Sigmoid colon (tissue), 7 donors: Measurements from ENCODE around the gene GABRB1. TPM values are rescaled to one million over a fixed set of nuclear protein-coding genes. Genes with fewer than 3 reads are reported as not detected.

Source experiments
- DNase-seq: peaks from one replicate; pipeline ENCODE4 v3.0.0-alpha.2; 2019
- H3K27ac ChIP-seq, 4 donors: fragments of 200-600 bp; sonication (generic); one replicate each; pipeline ENCODE4 v1.5.1; 2016 to 2019; ENCODE audit warnings: mild to moderate bottlenecking in 1 of 4
- H3K27me3 ChIP-seq, 3 donors: fragments of 200-600 bp; sonication (generic); one replicate each; pipeline ENCODE4 v1.5.1; 2019; ENCODE audit warnings: mild to moderate bottlenecking in 1 of 3
- H3K36me3 ChIP-seq, 4 donors: fragments of 200-600 bp; sonication (generic); one replicate each; pipeline ENCODE4 v1.5.1; 2016 to 2019
- H3K4me1 ChIP-seq, 4 donors: fragments of 200-600 bp; sonication (generic); one replicate each; pipeline ENCODE4 v1.5.1; 2017 to 2019
- H3K4me3 ChIP-seq, 4 donors: fragments of 200-600 bp; sonication (generic); one replicate each; pipeline ENCODE4 v1.5.1; 2017 to 2019; ENCODE audit warnings: mild to moderate bottlenecking in 2 of 4, moderate library complexity in 1 of 4
- H3K9me3 ChIP-seq, 4 donors: fragments of 200-600 bp in 3 of 4; sonication (generic) in 3 of 4; one replicate each; pipeline versions ENCODE4 v1.5.1 to v1.6.1; 2013 to 2019
- CTCF ChIP-seq, 4 experiments: fragments of 450-650 bp in 3 of 4; fragments of 200-600 bp in 1 of 4; IDR thresholded peaks; one replicate each; pipeline ENCODE4 v1.5.1; 2016 to 2019; ENCODE audit warnings: antibody characterized with exemption in 4 of 4, mild to moderate bottlenecking in 3 of 4, moderate library complexity in 2 of 4
- EP300 ChIP-seq, 4 donors: sonication (generic); formaldehyde crosslinking; IDR thresholded peaks; one replicate each; pipeline ENCODE4 v1.6.1; 2017; ENCODE audit warnings: antibody characterized with exemption in 4 of 4
- POLR2A ChIP-seq, 2 donors: fragments of 450-650 bp; IDR thresholded peaks; one replicate each; pipeline ENCODE4 v1.6.1; 2016; ENCODE audit warnings: antibody characterized with exemption in 2 of 2, mild to moderate bottlenecking in 2 of 2, moderate library complexity in 2 of 2
- POLR2AphosphoS5 ChIP-seq, 4 donors: sonication (generic); formaldehyde crosslinking; IDR thresholded peaks; one replicate each; pipeline ENCODE4 v1.6.1; 2017; ENCODE audit warnings: antibody characterized with exemption in 4 of 4
- WGBS, 2 donors: extraction: QIAGEN DNeasy Blood & Tissue Kit; methylation state at CpG; one replicate each; pipeline ENCODE4 v1.1.7; 2013; 5-methylcytosine and 5-hydroxymethylcytosine counted together
- intact Hi-C: fragments of 100-400 bp; cut with DNase I; formaldehyde crosslinking; loops from one replicate; pipeline ENCODE4 v1.15.1; 2023
- polyA plus RNA-seq, 3 donors: library from polyadenylated mRNA; stranded (reverse); fragments of 200-250 nt; gene quantifications; one replicate each; pipeline ENCODE4 v1.2.3, GENCODE V29; 2013
- total RNA-seq, 4 donors: library from RNA; depleted of rRNA; stranded (reverse); fragments of >200 nt; gene quantifications; one replicate each; pipeline ENCODE4 v1.1.0, GENCODE V29; 2016
- donor health status: healthy with polysubstance abuse.
- donor health status: Bipolar disorder and iron deficiency.
- donor health status: healthy.

Gene GABRB1
- total RNA-seq (1 to 10 TPM in 1 of 4 donors, under 1 TPM in 3; 0.36 to 1.7 (median 0.65) TPM), polyA plus RNA-seq (under 1 TPM in 1 of 3 donors, not detected in 2; 0.22 TPM)

GRCh38 chr4:47031011-47031678 is at the start of gene GABRB1:
TSS of gene GABRB1 (plus strand) at chr4:47031567.
- intact Hi-C loops = no loop called here
- no peak within 1 kb of the TSS for H3K27ac ChIP-seq
- 6 to 8% methylated on average over 20 of the region's 20 CpGs for WGBS, 2 donors
- TF ChIP-seq POLR2A (IDR thresholded peaks at IDR 0.05) (no peak), CTCF (IDR thresholded peaks at IDR 0.05) (no peak), EP300 (IDR thresholded peaks at IDR 0.05) (no peak), POLR2AphosphoS5 (IDR thresholded peaks at IDR 0.05) (no peak)
- H3K36me3 ChIP-seq = no peaks in the 10 kb centered on the region
- no peaks in the 10 kb centered on the region for H3K9me3 ChIP-seq
- H3K4me3 ChIP-seq = peak within 1 kb of the TSS in 3 of 4 donors; percentile 26 to 44 (median 44)
- H3K4me1 ChIP-seq = peaks cover 0 to 18% (median 13%) of the 10 kb centered on the region in 4 donors
- peaks cover 10 to 29% (median 11%) of the 10 kb centered on the region in 3 donors for H3K27me3 ChIP-seq
- peak; percentile 69 for DNase-seq

- H3K36me3 ChIP-seq = no peaks in the 10 kb centered on the region
- H3K9me3 ChIP-seq = no peaks in the 10 kb centered on the region
- intact Hi-C loops = no loop called here
- no peaks in the 10 kb centered on the region for H3K4me1 ChIP-seq
- no peak overlapping the region for H3K4me3 ChIP-seq
- TF ChIP-seq CTCF (IDR thresholded peaks at IDR 0.05) (no peak), EP300 (IDR thresholded peaks at IDR 0.05) (no peak), POLR2A (IDR thresholded peaks at IDR 0.05) (no peak), POLR2AphosphoS5 (IDR thresholded peaks at IDR 0.05) (no peak)
- 94 to 96% methylated on average over 1 of the region's 1 CpG for WGBS, 2 donors
- no peak overlapping the region for H3K27ac ChIP-seq
- H3K27me3 ChIP-seq = no peaks in the 10 kb centered on the region
- no peak for DNase-seq
These were observed 46.6 kb upstream of the GABRB1 start for GRCh38 chr4:46984781-46985180.

- no peak for DNase-seq
- H3K36me3 ChIP-seq = no peaks in the 10 kb centered on the region
- WGBS, 2 donors = 77 to 82% methylated on average over 3 of the region's 3 CpGs
- intact Hi-C loops = no loop called here
- no peak overlapping the region for H3K27ac ChIP-seq
- no peak for TF ChIP-seq EP300 (IDR thresholded peaks at IDR 0.05)
- TF ChIP-seq CTCF (IDR thresholded peaks at IDR 0.05) = no peak
- no peak for TF ChIP-seq POLR2AphosphoS5 (IDR thresholded peaks at IDR 0.05)
- no peak for TF ChIP-seq POLR2A (IDR thresholded peaks at IDR 0.05)
- no peaks in the 10 kb centered on the region for H3K9me3 ChIP-seq
- no peaks in the 10 kb centered on the region for H3K4me1 ChIP-seq
- H3K4me3 ChIP-seq = no peak overlapping the region
- peaks cover 0 to 2% (median 0%) of the 10 kb centered on the region in 3 donors for H3K27me3 ChIP-seq
These were observed 44.3 kb upstream of the GABRB1 start for GRCh38 chr4:46986922-46987638.

GRCh38 chr4:46992338-46992737 is 39.0 kb upstream of the GABRB1 start:
- no peak for DNase-seq
- 22 to 36% methylated on average over 9 of the region's 9 CpGs for WGBS, 2 donors
- Histone ChIP-seq H3K9me3 (no peaks in the 10 kb centered on the region), H3K36me3 (no peaks in the 10 kb centered on the region), H3K4me1 (peaks cover 0 to 12% (median 10%) of the 10 kb centered on the region in 4 donors), H3K27me3 (peaks cover 0 to 31% (median 8%) of the 10 kb centered on the region in 3 donors), H3K27ac (no peak overlapping the region), H3K4me3 (no peak overlapping the region)
- TF ChIP-seq CTCF (IDR thresholded peaks at IDR 0.05) (no peak), POLR2A (IDR thresholded peaks at IDR 0.05) (no peak), EP300 (IDR thresholded peaks at IDR 0.05) (no peak), POLR2AphosphoS5 (IDR thresholded peaks at IDR 0.05) (no peak)
- intact Hi-C loops = no loop called here
